Breast epithelium (tissue), 3 donors: ENCODE measurements around the gene FLRT2.

Experiments used
- CTCF ChIP-seq, 3 donors: fragments of 450-650 bp; IDR thresholded peaks; one replicate each; pipeline ENCODE4 v1.5.1; 2016 to 2017; ENCODE audit warnings: antibody characterized with exemption in 3 of 3, mild to moderate bottlenecking in 3 of 3, moderate library complexity in 3 of 3
- POLR2AphosphoS5 ChIP-seq, 3 donors: sonication (generic); formaldehyde crosslinking; IDR thresholded peaks; one replicate each; pipeline ENCODE4 v1.6.1; 2017; ENCODE audit warnings: antibody characterized with exemption in 3 of 3

- no peak for TF ChIP-seq CTCF (IDR thresholded peaks at IDR 0.05)
- no peak for TF ChIP-seq POLR2AphosphoS5 (IDR thresholded peaks at IDR 0.05)
Measured at GRCh38 chr14:85508863-85509262, 21.1 kb upstream of the FLRT2 start.
